ENCODE data around the gene PJA2.
"Not testable (repeated sequence)": the region's sequence is repeated elsewhere in the genome, so short reads cannot be mapped to it uniquely, and the experiment has no call there.

PJA2 gene

DNA sequence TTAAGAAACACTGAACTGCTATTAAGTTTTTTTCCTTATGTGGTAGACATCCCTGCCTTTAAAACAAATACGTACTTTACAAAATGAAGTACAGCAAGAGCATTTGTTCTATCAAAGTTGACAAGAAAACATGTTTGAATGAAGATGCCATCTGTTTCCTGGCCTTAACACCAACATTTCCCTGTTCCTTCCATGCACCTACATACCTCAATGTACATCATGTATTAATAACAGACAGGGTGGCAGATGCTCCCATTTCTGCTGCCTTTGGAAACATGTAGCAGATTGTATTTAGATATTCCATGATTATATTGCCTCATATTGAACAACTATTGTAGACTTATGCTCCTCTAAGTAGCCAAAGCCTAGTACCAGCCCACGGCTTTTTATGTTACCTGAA lies 104.4 kb downstream of the PJA2 start:
- no peak for DNase-seq

DNA sequence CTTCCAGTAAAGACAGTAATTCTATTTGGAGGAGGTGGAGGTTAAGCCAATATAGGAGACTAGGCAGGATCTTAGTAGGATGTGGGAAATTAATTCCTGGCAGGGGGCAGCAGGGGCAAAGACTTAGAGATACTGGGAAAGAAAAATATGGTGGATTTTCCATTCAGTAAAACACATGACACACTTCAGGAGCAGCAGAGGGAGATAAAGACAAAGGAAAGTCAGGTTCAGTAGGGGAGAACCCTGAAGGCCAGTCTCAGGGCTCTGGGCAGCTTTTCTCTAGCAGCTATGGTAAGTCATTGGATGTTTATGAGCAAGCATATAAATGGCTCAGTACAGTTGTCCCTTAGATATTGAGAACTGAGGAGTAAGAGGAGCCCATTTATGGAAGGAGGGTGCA lies 105.5 kb downstream of the PJA2 start:
- DNase-seq: no peak

DNA sequence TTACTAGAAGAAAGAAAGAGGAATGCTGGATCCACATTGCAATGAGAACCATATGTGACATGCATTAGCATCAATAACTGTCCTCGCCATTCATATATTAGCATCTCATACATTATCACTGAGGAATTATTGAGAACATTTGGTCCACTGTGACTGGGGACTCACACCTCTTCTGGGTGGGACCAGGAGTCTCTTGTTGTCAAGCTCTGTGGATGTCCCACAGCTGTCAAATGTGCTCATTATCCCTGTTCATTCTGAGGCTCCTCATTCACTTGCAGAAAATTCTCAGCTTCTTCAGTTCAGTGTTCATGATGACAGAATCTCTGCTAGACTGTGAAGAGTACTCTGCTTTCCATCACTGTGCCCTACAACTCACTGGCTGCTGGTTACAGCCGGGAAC lies 109.4 kb downstream of the PJA2 start:
- no peak for DNase-seq

DNA sequence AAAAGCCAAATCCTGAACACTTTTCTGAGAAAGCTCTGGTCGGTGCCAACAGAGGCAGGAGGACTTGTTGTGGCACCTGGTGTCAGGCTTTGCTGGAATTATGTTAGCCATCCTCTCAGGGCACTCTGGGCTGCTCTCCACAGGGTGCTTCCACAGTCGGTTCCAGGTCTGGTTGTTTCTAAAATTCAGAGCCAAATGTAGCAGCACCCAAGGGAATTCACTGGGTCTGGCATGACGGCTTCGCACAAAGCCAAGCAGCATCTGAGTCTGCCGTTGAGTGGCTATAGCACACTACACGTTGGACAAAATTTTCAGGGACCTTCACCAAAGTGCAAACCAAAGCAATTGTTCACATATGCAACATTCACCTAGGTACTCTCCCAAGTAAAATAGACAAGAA lies 110.2 kb downstream of the PJA2 start:
- no peak for DNase-seq

DNA sequence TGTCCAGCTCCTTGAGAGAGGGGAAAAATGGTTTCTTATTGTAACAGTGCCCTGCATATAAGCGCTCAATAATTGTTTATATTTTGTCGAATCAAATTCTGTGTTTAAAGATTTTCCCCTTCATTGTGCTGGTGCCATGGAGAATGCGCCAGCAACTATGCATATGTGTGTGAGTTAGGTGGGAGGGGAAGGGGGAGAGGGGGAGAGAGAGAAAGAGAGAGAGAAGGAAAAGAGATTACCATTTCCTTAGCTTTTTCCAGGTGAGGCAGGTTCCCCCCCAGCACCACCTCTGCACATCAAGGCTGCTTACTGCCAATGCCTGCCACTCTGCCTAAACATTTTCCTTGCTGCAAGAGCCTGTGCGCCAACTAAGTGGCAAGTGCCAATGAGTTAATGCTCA lies 111.0 kb downstream of the PJA2 start:
- DNase-seq: no peak

DNA sequence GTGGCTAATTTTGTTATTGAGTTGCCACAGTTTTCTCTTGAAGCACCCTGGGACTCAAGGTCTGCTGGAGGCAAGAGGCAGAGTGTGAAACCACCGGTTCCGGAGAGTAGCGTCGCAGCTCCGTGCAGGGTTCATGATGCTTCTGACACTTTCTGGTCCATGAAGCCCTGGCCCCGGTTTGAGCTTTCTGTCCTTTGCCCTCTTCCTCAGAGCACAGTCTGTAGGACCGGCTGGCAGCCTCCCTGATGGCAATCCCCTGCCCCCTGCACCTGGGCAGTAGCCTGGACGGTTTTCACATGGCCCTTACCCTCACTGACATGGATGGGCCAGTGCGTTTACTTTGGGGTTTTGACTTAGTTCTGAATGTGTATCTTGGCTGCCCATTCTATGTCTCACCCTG lies 111.9 kb downstream of the PJA2 start:
- DNase-seq: no peak

DNA sequence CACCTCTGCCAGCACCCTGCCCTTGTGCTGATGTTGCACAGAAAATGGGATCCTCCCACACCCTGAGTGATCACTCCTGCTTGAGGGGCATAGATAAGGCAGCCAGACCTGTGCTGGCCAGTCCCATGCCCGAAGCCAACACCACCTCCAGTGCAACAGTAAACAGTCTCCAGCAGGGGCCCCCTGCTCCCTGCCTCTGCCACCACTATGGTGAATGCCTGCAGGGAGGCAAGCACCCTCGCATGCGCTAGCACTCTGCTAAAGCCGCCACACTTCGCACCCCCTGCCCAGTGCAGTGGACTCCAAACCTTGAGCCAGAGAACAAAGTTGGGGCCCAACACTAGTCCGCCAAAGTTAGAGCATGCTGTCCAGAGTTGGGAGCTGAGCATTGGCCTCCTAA lies 118.7 kb downstream of the PJA2 start:
- no peak for DNase-seq

DNA sequence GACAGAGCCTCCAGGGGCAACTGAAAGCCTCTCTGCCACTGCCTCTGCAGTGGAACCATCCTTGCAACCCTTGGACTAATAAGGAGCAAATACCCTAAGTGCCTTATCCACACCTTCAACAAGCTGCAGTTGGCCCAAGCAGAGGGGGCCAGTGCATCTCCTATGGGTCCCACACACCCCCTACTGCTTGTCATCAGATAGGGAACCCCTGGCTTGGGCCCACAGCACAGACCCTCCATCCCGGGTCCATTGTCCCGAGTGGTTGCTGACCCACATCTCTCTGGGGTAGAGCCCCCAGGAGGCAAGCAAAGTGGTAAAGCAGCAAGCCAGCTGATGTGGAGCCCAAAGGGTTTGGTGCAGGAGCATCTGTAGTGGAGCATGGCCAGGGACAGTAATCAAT lies 119.5 kb downstream of the PJA2 start:
- no peak for DNase-seq

DNA sequence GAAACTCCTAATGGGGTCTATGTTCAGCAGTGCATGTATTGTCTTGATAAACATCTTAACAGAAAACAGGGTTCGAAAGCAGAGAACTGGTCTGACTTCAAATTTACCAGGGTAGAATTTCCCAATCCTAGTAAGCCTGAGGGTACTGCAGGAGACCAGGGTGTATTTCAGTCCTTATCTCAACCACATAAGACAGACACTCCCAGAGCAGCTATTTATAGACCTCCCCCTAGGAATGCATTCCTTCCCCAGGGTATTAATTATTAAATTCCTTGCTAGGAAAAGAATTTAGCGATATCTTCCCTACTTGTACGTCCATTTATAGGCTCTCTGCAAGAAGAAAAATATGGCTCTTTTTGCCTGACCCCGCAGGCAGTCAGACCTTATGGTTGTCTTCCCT lies 123.1 kb downstream of the PJA2 start:
- not testable (repeated sequence) for DNase-seq

Data from NCI-H2081 treated with DMSO at 0.1 percent for 48 hours (cell line).